GM21367 (cell line): ENCODE measurements around the gene ATP13A4.

Experiments
- ATAC-seq: cut with Tn5 transposase; IDR thresholded peaks from one replicate; pipeline ENCODE4 v1.9.1; 2021; ENCODE audit not compliant: unreplicated experiment

The ATP13A4 gene

GRCh38 chr3:193554811-193555210, at the start of gene ATP13A4:
TSS of gene ATP13A4 (minus strand) at chr3:193554895. CDS start at chr3:193554799, 96 bp downstream.
- no peak for ATAC-seq

GRCh38 chr3:193599393-193599792, 44.7 kb upstream of the ATP13A4 start:
- ATAC-seq, result no peak

- no peak for ATAC-seq
Measured at GRCh38 chr3:193598202-193598601, 43.5 kb upstream of the ATP13A4 start.

GRCh38 chr3:193595939-193596487, 41.3 kb upstream of the ATP13A4 start:
- ATAC-seq, result no peak

GRCh38 chr3:193594946-193595689, 40.4 kb upstream of the ATP13A4 start:
- ATAC-seq, result no peak

- ATAC-seq, result no peak
Measured at GRCh38 chr3:193593668-193594030, 39.0 kb upstream of the ATP13A4 start.

GRCh38 chr3:193592841-193593667, 38.4 kb upstream of the ATP13A4 start, which contains the start of gene OPA1:
TSS of gene OPA1 (plus strand) at chr3:193593208. CDS start at chr3:193593378, 170 bp downstream.
- ATAC-seq, result peak; percentile 98

- no peak for ATAC-seq
Measured at GRCh38 chr3:193590088-193590856, 35.6 kb upstream of the ATP13A4 start.

- no peak for ATAC-seq
Measured at GRCh38 chr3:193589616-193590015, 34.9 kb upstream of the ATP13A4 start.

- ATAC-seq, result no peak
Measured at GRCh38 chr3:193589129-193589528, 34.4 kb upstream of the ATP13A4 start.

- ATAC-seq, result no peak
Measured at GRCh38 chr3:193586526-193586925, 31.8 kb upstream of the ATP13A4 start.

GRCh38 chr3:193585530-193585929, 30.8 kb upstream of the ATP13A4 start:
- no peak for ATAC-seq

GRCh38 chr3:193574488-193575070, 19.9 kb upstream of the ATP13A4 start:
- ATAC-seq, result no peak

GRCh38 chr3:193573403-193574191, 18.9 kb upstream of the ATP13A4 start:
- ATAC-seq, result no peak

- peak; percentile 81 for ATAC-seq
Measured at GRCh38 chr3:193572426-193572908, 17.8 kb upstream of the ATP13A4 start.

- ATAC-seq, result no peak
Measured at GRCh38 chr3:193569119-193569518, 14.4 kb upstream of the ATP13A4 start.

GRCh38 chr3:193564012-193564411, 9.3 kb upstream of the ATP13A4 start:
- ATAC-seq, result no peak

- no peak for ATAC-seq
Measured at GRCh38 chr3:193563426-193563825, 8.7 kb upstream of the ATP13A4 start.

GRCh38 chr3:193560870-193561269, 6.2 kb upstream of the ATP13A4 start:
- no peak for ATAC-seq

GRCh38 chr3:193560091-193560490, 5.4 kb upstream of the ATP13A4 start:
- ATAC-seq, result no peak
